Measurements from ENCODE around the gene RCOR2. TPM values are rescaled to one million over a fixed set of nuclear protein-coding genes. Genes with fewer than 3 reads are reported as not detected.
"Not testable (repeated sequence)": the region's sequence is repeated elsewhere in the genome, so short reads cannot be mapped to it uniquely, and the experiment has no call there.

The RCOR2 gene
- 41.5 and 51.0 TPM in 2 replicates for polyA plus RNA-seq
- 40.3 and 41.1 TPM in 2 replicates for polyA minus RNA-seq

GRCh38 chr11:63916837-63917691, at the start of gene RCOR2:
Gene RCOR2 (minus strand): TSS chr11:63917164. CDS start chr11:63916456, 708 bp downstream.
- Histone ChIP-seq H3K79me2 (replicated peaks; ENCODE audit: insufficient read depth, low read length) (peaks cover 30% of the 10 kb centered on the region), H3K27me3 (ENCODE audit: insufficient read depth, low read depth, low read length) (no peaks in the 10 kb centered on the region), H3K9me3 (ENCODE audit: low read length) (no peaks in the 10 kb centered on the region), H3F3A (ENCODE audit: insufficient read depth, low read length, poor library complexity, severe bottlenecking) (no peaks in the 10 kb centered on the region), H3K4me3 (ENCODE audit: low read length) (peak within 1 kb of the TSS; percentile 98), H3K9ac (ENCODE audit: low read length) (peak within 1 kb of the TSS; percentile 90), H4K20me1 (ENCODE audit: insufficient read depth) (peaks cover 7% of the 10 kb centered on the region), H3K9me2 (ENCODE audit: insufficient read depth, low read length) (no peaks in the 10 kb centered on the region), H3K36me3 (ENCODE audit: insufficient read depth, low read length) (peaks cover 6% of the 10 kb centered on the region), H3K4me2 (ENCODE audit: low read length) (peak within 1 kb of the TSS; percentile 99), H3K27ac (ENCODE audit: low read length) (peak within 1 kb of the TSS; percentile 93), H2AFZ (ENCODE audit: low read depth, low read length) (peak within 1 kb of the TSS; percentile 45)
- TF ChIP-seq CTCF (IDR thresholded peaks at IDR 0.05; ENCODE audit: poor library complexity, severe bottlenecking) (no peak), TAF1 (IDR thresholded peaks at IDR 0.05; ENCODE audit: low read depth) (peak; percentile 67), POLR2AphosphoS5 (IDR thresholded peaks at IDR 0.05) (peak; percentile 92), REST (IDR thresholded peaks at IDR 0.05; ENCODE audit: borderline replicate concordance) (peak; percentile 68)

GRCh38 chr11:63966444-63966843, 49.5 kb upstream of the RCOR2 start:
- H3K4me2 ChIP-seq (ENCODE audit: low read length), result no peak overlapping the region
- no peak overlapping the region for H3K4me3 ChIP-seq (ENCODE audit: low read length)
- no peak overlapping the region for H3K9ac ChIP-seq (ENCODE audit: low read length)
- H3F3A ChIP-seq (ENCODE audit: insufficient read depth, low read length, poor library complexity, severe bottlenecking), result no peaks in the 10 kb centered on the region
- H4K20me1 ChIP-seq (ENCODE audit: insufficient read depth), result no peaks in the 10 kb centered on the region
- no peaks in the 10 kb centered on the region for H3K9me2 ChIP-seq (ENCODE audit: insufficient read depth, low read length)
- no peaks in the 10 kb centered on the region for H3K27me3 ChIP-seq (ENCODE audit: insufficient read depth, low read depth, low read length)
- no peaks in the 10 kb centered on the region for H3K36me3 ChIP-seq (ENCODE audit: insufficient read depth, low read length)
- no peak overlapping the region for H2AFZ ChIP-seq (ENCODE audit: low read depth, low read length)
- H3K79me2 ChIP-seq (replicated peaks; ENCODE audit: insufficient read depth, low read length), result no peaks in the 10 kb centered on the region
- H3K9me3 ChIP-seq (ENCODE audit: low read length), result no peaks in the 10 kb centered on the region
- H3K27ac ChIP-seq (ENCODE audit: low read length), result no peak overlapping the region
- TF ChIP-seq TAF1 (IDR thresholded peaks at IDR 0.05; ENCODE audit: low read depth) (no peak), POLR2AphosphoS5 (IDR thresholded peaks at IDR 0.05) (no peak), SMC3 (conservative IDR thresholded peaks at IDR 0.05; ENCODE audit: poor library complexity) (no peak), EZH2 (IDR thresholded peaks at IDR 0.05; ENCODE audit: borderline replicate concordance, insufficient read depth, low read length, poor library complexity, severe bottlenecking) (no peak), RAD21 (conservative IDR thresholded peaks at IDR 0.05) (no peak), CTCF (IDR thresholded peaks at IDR 0.05; ENCODE audit: poor library complexity, severe bottlenecking) (no peak), REST (IDR thresholded peaks at IDR 0.05; ENCODE audit: borderline replicate concordance) (no peak), MXI1 (conservative IDR thresholded peaks at IDR 0.05; ENCODE audit: poor library complexity, severe bottlenecking) (no peak), EP300 (conservative IDR thresholded peaks at IDR 0.05; ENCODE audit: poor library complexity, severe bottlenecking) (no peak)

GRCh38 chr11:63963895-63964294, 46.9 kb upstream of the RCOR2 start:
- not testable (repeated sequence) for H3K36me3 ChIP-seq (ENCODE audit: insufficient read depth, low read length); H3K27me3 ChIP-seq (ENCODE audit: insufficient read depth, low read depth, low read length); H2AFZ ChIP-seq (ENCODE audit: low read depth, low read length); H3K9me3 ChIP-seq (ENCODE audit: low read length); H3K4me3 ChIP-seq (ENCODE audit: low read length); H3K79me2 ChIP-seq (replicated peaks; ENCODE audit: insufficient read depth, low read length); H3K9me2 ChIP-seq (ENCODE audit: insufficient read depth, low read length); H4K20me1 ChIP-seq (ENCODE audit: insufficient read depth); H3F3A ChIP-seq (ENCODE audit: insufficient read depth, low read length, poor library complexity, severe bottlenecking); H3K4me2 ChIP-seq (ENCODE audit: low read length); H3K27ac ChIP-seq (ENCODE audit: low read length); H3K9ac ChIP-seq (ENCODE audit: low read length)

Data from neural cell (in vitro differentiated cells).